Lower leg skin (tissue), 4 donors: ENCODE data around the gene HDLBP. TPM values are rescaled to one million over a fixed set of nuclear protein-coding genes. Genes with fewer than 3 reads are reported as not detected.

Source experiments
- DNase-seq, 2 donors: peaks; one replicate each; pipeline ENCODE4 v3.0.0-alpha.2; 2019; ENCODE audit warnings: low spot score in 2 of 2
- H3K4me3 ChIP-seq: fragments of 200-600 bp; sonication (generic); 2 replicates; pipeline ENCODE4 v1.5.1; 2017; ENCODE audit warnings: mild to moderate bottlenecking, low read depth; ENCODE audit not compliant: poor library complexity, severe bottlenecking
- POLR2A ChIP-seq, 2 donors: fragments of 450-650 bp; IDR thresholded peaks; one replicate each; pipeline ENCODE4 v1.6.1; 2016 to 2017; ENCODE audit warnings: antibody characterized with exemption in 2 of 2, mild to moderate bottlenecking in 1 of 2, moderate library complexity in 1 of 2
- WGBS, 2 donors: methylation state at CpG; one replicate each; pipeline ENCODE4 v1.1.5; 2018; 5-methylcytosine and 5-hydroxymethylcytosine counted together
- intact Hi-C: fragments of 100-400 bp; cut with DNase I; formaldehyde crosslinking; loops from one replicate; pipeline ENCODE4 v1.15.0; 2023; ENCODE audit warnings: low total_unique reads
- total RNA-seq, 4 donors: library from RNA; depleted of rRNA; stranded (reverse); fragments of >200 nt; gene quantifications; one replicate each; pipeline ENCODE4 v1.1.0, GENCODE V29; 2016
- TF ChIP-seq, protein P1 (sequence below), 3 donors: fragments of 450-650 bp; IDR thresholded peaks; one replicate each; pipeline ENCODE4 v1.5.1; 2016; ENCODE audit warnings: antibody characterized with exemption in 3 of 3, mild to moderate bottlenecking in 3 of 3, moderate library complexity in 2 of 3

The HDLBP gene
- total RNA-seq, 4 donors from 2014 or later = 241 to 393 (median 294) TPM

DNA sequence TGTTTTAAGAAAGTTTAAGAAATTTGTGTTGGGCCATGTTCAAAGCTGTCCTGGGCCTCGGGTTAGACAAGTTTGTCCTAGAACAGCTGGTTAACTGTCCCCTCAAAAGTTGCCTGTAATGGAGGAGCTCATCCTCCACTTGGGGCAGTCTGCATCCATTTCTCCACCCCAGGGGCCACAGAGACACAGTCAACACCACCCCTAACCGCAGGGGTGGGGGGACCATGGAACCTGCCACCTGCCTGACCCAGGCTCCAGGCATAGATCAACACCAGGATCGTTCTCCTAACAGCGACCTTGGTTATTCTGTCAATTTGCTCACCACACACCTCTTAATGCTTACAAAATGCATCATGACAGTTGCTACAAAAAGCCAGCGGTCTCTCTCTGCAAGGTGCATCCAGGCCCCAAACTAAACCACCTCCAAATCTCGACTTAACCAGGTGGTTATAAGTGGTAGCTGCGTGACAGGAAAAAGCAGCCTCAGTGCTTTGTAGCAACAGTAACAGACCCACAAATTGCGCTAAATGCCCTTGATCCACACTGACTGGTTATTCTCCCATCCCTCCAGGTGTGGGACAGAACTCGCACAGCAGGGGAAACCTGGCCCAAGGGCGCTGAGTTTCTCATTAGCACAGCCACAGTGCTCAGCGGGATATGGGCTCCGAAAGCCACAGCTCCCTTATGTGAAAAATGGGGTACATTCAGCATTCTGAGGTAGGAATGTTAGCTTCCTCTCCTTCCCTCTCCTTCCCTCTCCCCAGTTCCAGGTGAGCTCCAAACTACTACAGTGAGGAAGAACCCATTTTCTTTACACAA is 48.0 kb downstream of the HDLBP start:
- intact Hi-C loops = no loop called here
- DNase-seq = peak in 1 of 2 donors; percentile 52
- 78 to 89% methylated on average over 12 of the region's 12 CpGs for WGBS, 2 donors

DNA sequence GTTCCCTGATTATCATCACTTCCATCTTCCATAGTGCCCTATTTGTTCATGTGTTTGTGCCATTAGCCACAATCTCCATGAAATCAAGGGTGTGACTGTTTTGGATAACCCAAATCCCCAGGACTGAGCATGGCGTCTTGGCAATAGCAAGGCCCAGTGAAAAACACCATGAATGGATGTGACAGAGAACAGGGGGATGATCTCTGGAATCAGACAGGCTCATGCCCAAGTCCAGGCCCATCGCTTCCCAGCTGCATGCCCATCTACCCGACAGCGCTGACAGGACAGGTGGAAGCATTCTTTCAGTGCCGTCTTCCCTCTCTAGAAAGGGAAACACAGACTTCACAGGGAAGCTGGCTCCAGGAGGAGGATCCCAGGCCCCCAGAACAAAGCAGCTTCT is 50.0 kb downstream of the HDLBP start:
- DNase-seq = peak in 1 of 2 donors; percentile 65
- TF ChIP-seq, protein P1, sequence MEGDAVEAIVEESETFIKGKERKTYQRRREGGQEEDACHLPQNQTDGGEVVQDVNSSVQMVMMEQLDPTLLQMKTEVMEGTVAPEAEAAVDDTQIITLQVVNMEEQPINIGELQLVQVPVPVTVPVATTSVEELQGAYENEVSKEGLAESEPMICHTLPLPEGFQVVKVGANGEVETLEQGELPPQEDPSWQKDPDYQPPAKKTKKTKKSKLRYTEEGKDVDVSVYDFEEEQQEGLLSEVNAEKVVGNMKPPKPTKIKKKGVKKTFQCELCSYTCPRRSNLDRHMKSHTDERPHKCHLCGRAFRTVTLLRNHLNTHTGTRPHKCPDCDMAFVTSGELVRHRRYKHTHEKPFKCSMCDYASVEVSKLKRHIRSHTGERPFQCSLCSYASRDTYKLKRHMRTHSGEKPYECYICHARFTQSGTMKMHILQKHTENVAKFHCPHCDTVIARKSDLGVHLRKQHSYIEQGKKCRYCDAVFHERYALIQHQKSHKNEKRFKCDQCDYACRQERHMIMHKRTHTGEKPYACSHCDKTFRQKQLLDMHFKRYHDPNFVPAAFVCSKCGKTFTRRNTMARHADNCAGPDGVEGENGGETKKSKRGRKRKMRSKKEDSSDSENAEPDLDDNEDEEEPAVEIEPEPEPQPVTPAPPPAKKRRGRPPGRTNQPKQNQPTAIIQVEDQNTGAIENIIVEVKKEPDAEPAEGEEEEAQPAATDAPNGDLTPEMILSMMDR (IDR thresholded peaks at IDR 0.05) = no peak
- TF ChIP-seq POLR2A (IDR thresholded peaks at IDR 0.05) = no peak
- H3K4me3 ChIP-seq = no peak overlapping the region
- 91% methylated on average over 5 of the region's 5 CpGs for WGBS, 2 donors
- intact Hi-C loops = no loop called here

More for the DNA sequence above, 48.0 kb downstream of the HDLBP start:
- TF ChIP-seq POLR2A (IDR thresholded peaks at IDR 0.05) = no peak
- TF ChIP-seq, protein P1 (IDR thresholded peaks at IDR 0.05) = no peak
- H3K4me3 ChIP-seq = no peak overlapping the region

DNA sequence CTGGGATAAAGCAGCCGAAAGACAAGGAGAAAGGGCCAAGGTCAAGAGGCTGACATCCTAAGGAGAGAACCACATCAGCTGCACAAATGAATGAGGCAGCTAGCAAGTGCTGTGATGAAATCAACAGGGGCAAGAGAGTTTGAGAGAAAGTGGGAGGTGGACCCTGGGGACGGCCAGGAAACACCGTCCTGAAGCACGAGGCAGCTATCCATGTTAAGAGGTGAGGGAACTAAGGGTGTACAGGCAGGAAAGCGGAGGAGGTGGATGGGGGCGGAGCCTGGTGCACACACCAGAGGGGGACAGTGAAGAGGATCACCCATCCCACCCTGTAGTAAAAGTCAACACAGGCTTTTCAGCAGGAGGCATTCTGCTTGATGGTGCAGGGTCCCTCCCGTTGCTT is 52.4 kb downstream of the HDLBP start:
- 85 to 89% methylated on average over 7 of the region's 7 CpGs for WGBS, 2 donors
- no peak for TF ChIP-seq POLR2A (IDR thresholded peaks at IDR 0.05)
- TF ChIP-seq, protein P1 (IDR thresholded peaks at IDR 0.05) = no peak
- no peak overlapping the region for H3K4me3 ChIP-seq
- peak in 1 of 2 donors; percentile 36 for DNase-seq
- intact Hi-C loops = no loop called here

DNA sequence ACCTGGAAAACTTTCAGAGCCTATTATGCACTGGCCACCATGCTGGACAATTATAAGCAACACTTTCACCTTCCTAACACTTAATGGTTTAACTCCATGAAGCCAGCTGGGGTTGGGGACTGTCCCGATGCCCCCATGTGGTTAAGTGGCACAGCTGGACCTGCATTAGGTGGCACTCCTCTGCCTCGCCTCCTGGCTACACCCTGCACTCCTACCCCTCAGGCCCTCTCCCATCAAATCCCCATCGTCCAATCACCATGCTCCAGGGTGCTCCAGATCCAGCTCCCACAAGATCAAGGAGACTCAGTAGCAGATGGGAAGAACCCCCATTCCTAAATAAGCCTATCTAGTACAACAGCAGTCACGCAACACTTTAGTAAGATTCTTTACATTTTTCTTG is 53.8 kb downstream of the HDLBP start:
- intact Hi-C loops = no loop called here
- TF ChIP-seq, protein P1 (IDR thresholded peaks at IDR 0.05) = no peak
- no peak for TF ChIP-seq POLR2A (IDR thresholded peaks at IDR 0.05)
- WGBS, 2 donors = 84 to 88% methylated on average over 4 of the region's 4 CpGs

DNA sequence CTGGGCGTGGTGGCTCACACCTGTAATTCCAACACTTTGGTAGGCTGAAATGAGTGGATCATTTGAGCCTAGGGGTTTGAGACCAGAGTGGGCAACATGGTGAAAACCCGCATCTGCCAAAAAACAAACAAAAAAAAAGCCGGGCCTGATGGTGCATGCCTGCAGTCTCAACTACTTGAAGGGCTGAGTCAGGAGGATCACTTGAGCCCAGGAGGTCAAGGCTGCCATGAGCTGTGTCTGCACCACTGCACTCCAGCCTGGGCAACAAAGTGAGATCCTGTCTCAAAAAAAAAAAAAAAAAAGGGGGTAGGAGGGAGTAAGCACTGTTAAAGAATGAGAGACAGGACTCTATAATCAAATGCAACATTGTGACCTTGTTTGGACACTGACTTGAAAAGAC is 54.6 kb downstream of the HDLBP start:
- DNase-seq = peak in 1 of 2 donors; percentile 5
- intact Hi-C loops = no loop called here
- WGBS, 2 donors = 82 to 90% methylated on average over 3 of the region's 3 CpGs
- TF ChIP-seq, protein P1 (IDR thresholded peaks at IDR 0.05) = no peak
- no peak for TF ChIP-seq POLR2A (IDR thresholded peaks at IDR 0.05)
- H3K4me3 ChIP-seq = no peak overlapping the region

More for the DNA sequence above, 53.8 kb downstream of the HDLBP start:
- DNase-seq = peak in 1 of 2 donors; percentile 65
- no peak overlapping the region for H3K4me3 ChIP-seq
